Gastrocnemius medialis (tissue), 4 donors: ENCODE data around the gene PPM1D.

ENCODE experiments used
- CTCF ChIP-seq, 5 experiments: fragments of 450-650 bp in 3 of 5; fragments of 200-600 bp in 2 of 5; sonication (generic) in 2 of 5; IDR thresholded peaks in 4 of 5; conservative IDR thresholded peaks in 1 of 5; 1 replicate in 4 of 5; 2 replicates in 1 of 5; pipeline ENCODE4 v1.5.1; 2016 to 2019; ENCODE audit warnings: antibody characterized with exemption in 5 of 5, mild to moderate bottlenecking in 3 of 5, moderate library complexity in 3 of 5
- POLR2A ChIP-seq, 2 donors: fragments of 450-650 bp; IDR thresholded peaks; one replicate each; pipeline ENCODE4 v1.6.1; 2017; ENCODE audit warnings: antibody characterized with exemption in 2 of 2, mild to moderate bottlenecking in 2 of 2, moderate library complexity in 2 of 2

GRCh38 chr17:60594734-60595133 lies 5.3 kb upstream of the PPM1D start:
- TF ChIP-seq CTCF (IDR thresholded peaks at IDR 0.05 in 4 of 5, conservative IDR thresholded peaks at IDR 0.05 in 1 of 5) = no peak
- no peak for TF ChIP-seq POLR2A (IDR thresholded peaks at IDR 0.05)
